Ascending aorta (tissue), 2 donors: ENCODE measurements around the gene SERGEF. TPM values are rescaled to one million over a fixed set of nuclear protein-coding genes. Genes with fewer than 3 reads are reported as not detected.

Experiments
- DNase-seq, 2 donors: peaks; one replicate each; pipeline ENCODE4 v3.0.0-alpha.2; 2019; ENCODE audit warnings: low spot score in 2 of 2
- H3K27ac ChIP-seq, 2 donors: fragments of 200-600 bp; sonication (generic); one replicate each; pipeline ENCODE4 v1.5.1; 2016 to 2017; ENCODE audit warnings: mild to moderate bottlenecking in 1 of 2
- H3K27me3 ChIP-seq: fragments of 200-600 bp; sonication (generic); one replicate; pipeline ENCODE4 v1.5.1; 2017
- H3K36me3 ChIP-seq, 2 donors: fragments of 200-600 bp; sonication (generic); one replicate each; pipeline ENCODE4 v1.5.1; 2016
- H3K4me1 ChIP-seq, 2 donors: fragments of 200-600 bp; sonication (generic); one replicate each; pipeline ENCODE4 v1.5.1; 2016 to 2017; ENCODE audit warnings: mild to moderate bottlenecking in 1 of 2
- H3K4me3 ChIP-seq, 2 donors: fragments of 200-600 bp; sonication (generic); one replicate each; pipeline ENCODE4 v1.5.1; 2016 to 2017; ENCODE audit warnings: mild to moderate bottlenecking in 1 of 2
- H3K9me3 ChIP-seq, 2 donors: fragments of 200-600 bp; sonication (generic); one replicate each; pipeline ENCODE4 v1.5.1; 2016
- CTCF ChIP-seq, 3 experiments: fragments of 200-600 bp in 2 of 3; fragments of 450-650 bp in 1 of 3; sonication (generic) in 2 of 3; IDR thresholded peaks; one replicate each; pipeline ENCODE4 v1.5.1; 2016 to 2019; ENCODE audit warnings: antibody characterized with exemption in 3 of 3, mild to moderate bottlenecking in 1 of 3, moderate library complexity in 1 of 3
- intact Hi-C: fragments of 100-400 bp; cut with DNase I; formaldehyde crosslinking; loops from one replicate; pipeline ENCODE4 v1.15.1; 2023
- total RNA-seq: library from RNA; depleted of rRNA; stranded (reverse); fragments of >200 nt; gene quantifications from one replicate; pipeline ENCODE4 v1.1.0, GENCODE V29; 2016

The SERGEF gene
- total RNA-seq, 1 donor from 2014 or later: 13.6 TPM

GRCh38 chr11:17883946-17884345 is 128.9 kb downstream of the SERGEF start:
- no peak overlapping the region for H3K4me3 ChIP-seq
- no peak for DNase-seq
- TF ChIP-seq CTCF (IDR thresholded peaks at IDR 0.05): no peak
- intact Hi-C loops: no loop called here
- H3K9me3 ChIP-seq: no peaks in the 10 kb centered on the region
- H3K27me3 ChIP-seq: no peaks in the 10 kb centered on the region
- H3K27ac ChIP-seq: no peak overlapping the region
- H3K36me3 ChIP-seq: no peaks in the 10 kb centered on the region
- no peaks in the 10 kb centered on the region for H3K4me1 ChIP-seq

- Histone ChIP-seq H3K36me3 (no peaks in the 10 kb centered on the region), H3K4me1 (no peaks in the 10 kb centered on the region), H3K27me3 (no peaks in the 10 kb centered on the region), H3K27ac (no peak overlapping the region), H3K9me3 (no peaks in the 10 kb centered on the region), H3K4me3 (no peak overlapping the region)
- intact Hi-C loops: no loop called here
- DNase-seq: no peak
- TF ChIP-seq CTCF (IDR thresholded peaks at IDR 0.05): no peak
Measured at GRCh38 chr11:17883057-17883456, 129.8 kb downstream of the SERGEF start.

GRCh38 chr11:17878743-17879142 is 134.1 kb downstream of the SERGEF start:
- intact Hi-C loops: no loop called here
- Histone ChIP-seq H3K9me3 (no peaks in the 10 kb centered on the region), H3K27ac (no peak overlapping the region), H3K4me3 (no peak overlapping the region), H3K4me1 (no peaks in the 10 kb centered on the region), H3K27me3 (no peaks in the 10 kb centered on the region), H3K36me3 (no peaks in the 10 kb centered on the region)
- no peak for TF ChIP-seq CTCF (IDR thresholded peaks at IDR 0.05)
- DNase-seq: no peak

GRCh38 chr11:17877886-17878285 is 135.0 kb downstream of the SERGEF start:
- H3K36me3 ChIP-seq: peaks cover 0 to 2% of the 10 kb centered on the region in 2 donors
- no peak for TF ChIP-seq CTCF (IDR thresholded peaks at IDR 0.05)
- H3K27me3 ChIP-seq: no peaks in the 10 kb centered on the region
- no peak overlapping the region for H3K4me3 ChIP-seq
- no peak for DNase-seq
- no peaks in the 10 kb centered on the region for H3K9me3 ChIP-seq
- intact Hi-C loops: no loop called here
- no peak overlapping the region for H3K27ac ChIP-seq
- no peaks in the 10 kb centered on the region for H3K4me1 ChIP-seq

GRCh38 chr11:17876827-17877226 is 136.0 kb downstream of the SERGEF start:
- Histone ChIP-seq H3K4me1 (no peaks in the 10 kb centered on the region), H3K36me3 (peaks cover 0 to 2% of the 10 kb centered on the region in 2 donors), H3K27me3 (no peaks in the 10 kb centered on the region), H3K27ac (no peak overlapping the region), H3K4me3 (no peak overlapping the region), H3K9me3 (no peaks in the 10 kb centered on the region)
- no peak for DNase-seq
- no peak for TF ChIP-seq CTCF (IDR thresholded peaks at IDR 0.05)
- intact Hi-C loops: no loop called here

GRCh38 chr11:17875891-17876290 is 137.0 kb downstream of the SERGEF start:
- peaks cover 0 to 2% of the 10 kb centered on the region in 2 donors for H3K36me3 ChIP-seq
- DNase-seq: no peak
- H3K4me3 ChIP-seq: no peak overlapping the region
- H3K27ac ChIP-seq: no peak overlapping the region
- intact Hi-C loops: no loop called here
- no peaks in the 10 kb centered on the region for H3K4me1 ChIP-seq
- no peak for TF ChIP-seq CTCF (IDR thresholded peaks at IDR 0.05)
- H3K27me3 ChIP-seq: no peaks in the 10 kb centered on the region
- no peaks in the 10 kb centered on the region for H3K9me3 ChIP-seq
